ENCODE measurements around the gene SEZ6L2. TPM values are rescaled to one million over a fixed set of nuclear protein-coding genes. Genes with fewer than 3 reads are reported as not detected.

The SEZ6L2 gene
- total and polyA plus RNA-seq, 2 of the 13 experiments (the other 11 are each of a cell fraction or from before 2014, with no cell fraction given) = 14.9 to 16.9 TPM

- peak; percentile 68 for TF ChIP-seq ERF (CRISPR knock-in tag; IDR thresholded peaks at IDR 0.05)
- no peak for TF ChIP-seq RNF2 (conservative IDR thresholded peaks at IDR 0.05; ENCODE audit: low read depth)
- peak; percentile 28; the same call in 1 of the 2 replicates for TF ChIP-seq POGZ (CRISPR knock-in tag; IDR thresholded peaks at IDR 0.05)
- TF ChIP-seq ZNF724P (CRISPR knock-in tag; IDR thresholded peaks at IDR 0.05; ENCODE audit: borderline replicate concordance) = no peak
- no peak for TF ChIP-seq ZNF543 (CRISPR knock-in tag; IDR thresholded peaks at IDR 0.05)
- 0 out of 2 replicates have a peak, but pooled peaks have one; percentile 10 for TF ChIP-seq SKIL (CRISPR knock-in tag; IDR thresholded peaks at IDR 0.05; ENCODE audit: borderline replicate concordance)
- no peak for TF ChIP-seq PRDM4 (CRISPR knock-in tag; IDR thresholded peaks at IDR 0.05; ENCODE audit: borderline replicate concordance)
- TF ChIP-seq KMT2B (CRISPR knock-in tag; IDR thresholded peaks at IDR 0.05) = no peak
- no peak for TF ChIP-seq KAT2B (IDR thresholded peaks at IDR 0.05; ENCODE audit: borderline replicate concordance, low read depth, low read length)
- peak; percentile 96 for TF ChIP-seq HNF4G (IDR thresholded peaks at IDR 0.05; ENCODE audit: borderline replicate concordance, low read depth, low read length)
- TF ChIP-seq HNF4G (CRISPR knock-in tag; IDR thresholded peaks at IDR 0.05; ENCODE audit: borderline replicate concordance, low read depth) = no peak; the same call in 1 of the 2 replicates
- no peak; the same call in 1 of the 2 replicates for TF ChIP-seq NAIF1 (CRISPR knock-in tag; IDR thresholded peaks at IDR 0.05; ENCODE audit: borderline replicate concordance)
- no peak for TF ChIP-seq GTF3A (CRISPR knock-in tag; conservative IDR thresholded peaks at IDR 0.05)
- TF ChIP-seq RELA (CRISPR knock-in tag; IDR thresholded peaks at IDR 0.05) = no peak
- TF ChIP-seq ZNF766 (CRISPR knock-in tag; IDR thresholded peaks at IDR 0.05; ENCODE audit: borderline replicate concordance) = 0 out of 2 replicates have a peak, but pooled peaks have one; percentile 37
- TF ChIP-seq CHCHD3 (CRISPR knock-in tag; IDR thresholded peaks at IDR 0.05) = no peak
- TF ChIP-seq ZNF570 (CRISPR knock-in tag; IDR thresholded peaks at IDR 0.05; ENCODE audit: borderline replicate concordance) = no peak
- TF ChIP-seq ZNF276 (CRISPR knock-in tag; IDR thresholded peaks at IDR 0.05; ENCODE audit: low read depth) = no peak
- TF ChIP-seq MTF2 (CRISPR knock-in tag; IDR thresholded peaks at IDR 0.05; ENCODE audit: borderline replicate concordance) = no peak
- no peak for TF ChIP-seq TFDP2 (CRISPR knock-in tag; IDR thresholded peaks at IDR 0.05)
- no peak for TF ChIP-seq ZNF670 (CRISPR knock-in tag; IDR thresholded peaks at IDR 0.05; ENCODE audit: borderline replicate concordance)
- no peak for TF ChIP-seq ZFP62 (CRISPR knock-in tag; IDR thresholded peaks at IDR 0.05)
These were observed 7.6 kb downstream of the SEZ6L2 start (continued) for GRCh38 chr16:29891525-29892457.

Data from HepG2 (cell line).